ENCODE data around the gene CALCR. TPM values are rescaled to one million over a fixed set of nuclear protein-coding genes. Genes with fewer than 3 reads are reported as not detected.

CALCR gene
- total RNA-seq, 2 experiments from 2014 or later: not detected

DNA sequence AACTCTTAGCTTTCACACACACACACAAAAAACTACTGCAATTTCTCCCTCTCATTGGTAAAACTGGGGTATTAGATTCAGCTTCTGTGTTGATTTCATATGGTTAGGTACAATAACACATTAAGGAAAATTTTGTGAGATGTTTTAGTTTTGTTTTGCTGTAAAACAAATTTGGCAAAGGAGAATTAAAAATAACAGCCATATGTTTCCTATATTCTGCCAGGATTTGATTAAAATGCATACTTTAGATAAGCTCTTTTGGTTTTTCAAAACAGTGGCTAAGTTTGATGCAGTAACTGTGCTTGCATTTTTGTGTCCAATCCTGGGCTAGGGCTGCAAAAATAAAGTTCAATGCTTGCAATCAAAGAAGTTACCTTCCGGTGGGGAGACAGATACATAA is 126.3 kb downstream of the CALCR start:
- H3K27me3 Mint-ChIP-seq: peaks cover 6% of the 10 kb centered on the region
- ChIA-PET POLR2A (no interaction called here), CTCF (no interaction called here)
- no peaks in the 10 kb centered on the region for H3K36me3 Mint-ChIP-seq (ENCODE audit: low read depth)
- H3K4me3 Mint-ChIP-seq: no peak overlapping the region
- H3K27ac Mint-ChIP-seq: no peak overlapping the region
- TF ChIP-seq, protein P1, sequence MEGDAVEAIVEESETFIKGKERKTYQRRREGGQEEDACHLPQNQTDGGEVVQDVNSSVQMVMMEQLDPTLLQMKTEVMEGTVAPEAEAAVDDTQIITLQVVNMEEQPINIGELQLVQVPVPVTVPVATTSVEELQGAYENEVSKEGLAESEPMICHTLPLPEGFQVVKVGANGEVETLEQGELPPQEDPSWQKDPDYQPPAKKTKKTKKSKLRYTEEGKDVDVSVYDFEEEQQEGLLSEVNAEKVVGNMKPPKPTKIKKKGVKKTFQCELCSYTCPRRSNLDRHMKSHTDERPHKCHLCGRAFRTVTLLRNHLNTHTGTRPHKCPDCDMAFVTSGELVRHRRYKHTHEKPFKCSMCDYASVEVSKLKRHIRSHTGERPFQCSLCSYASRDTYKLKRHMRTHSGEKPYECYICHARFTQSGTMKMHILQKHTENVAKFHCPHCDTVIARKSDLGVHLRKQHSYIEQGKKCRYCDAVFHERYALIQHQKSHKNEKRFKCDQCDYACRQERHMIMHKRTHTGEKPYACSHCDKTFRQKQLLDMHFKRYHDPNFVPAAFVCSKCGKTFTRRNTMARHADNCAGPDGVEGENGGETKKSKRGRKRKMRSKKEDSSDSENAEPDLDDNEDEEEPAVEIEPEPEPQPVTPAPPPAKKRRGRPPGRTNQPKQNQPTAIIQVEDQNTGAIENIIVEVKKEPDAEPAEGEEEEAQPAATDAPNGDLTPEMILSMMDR (IDR thresholded peaks at IDR 0.05): no peak
- H3K4me1 Mint-ChIP-seq (ENCODE audit: low read depth): no peaks in the 10 kb centered on the region
- no peaks in the 10 kb centered on the region for H3K9me3 Mint-ChIP-seq
- no peak for DNase-seq
- intact Hi-C loops (cut with micrococcal nuclease): no loop called here
- ATAC-seq: no peak

DNA sequence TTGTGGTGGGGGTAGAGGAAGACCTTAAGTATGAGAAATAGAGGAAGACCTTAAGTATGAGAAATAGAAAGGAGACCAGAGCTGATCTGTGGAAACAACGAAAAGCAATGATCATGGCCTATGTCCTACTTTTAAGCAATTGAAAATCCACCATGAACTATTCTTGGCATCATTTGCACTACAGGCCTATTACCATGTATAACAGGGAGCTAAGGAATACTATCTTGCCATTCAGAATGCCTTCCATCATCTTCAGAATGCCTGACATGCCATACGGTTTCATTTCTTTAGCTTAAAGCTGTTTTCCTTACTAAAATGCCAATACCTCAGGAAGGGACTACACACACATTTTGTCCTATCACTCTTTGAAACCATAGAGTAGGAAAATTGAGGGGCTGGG is 127.0 kb downstream of the CALCR start:
- CTCF ChIA-PET: interaction anchor here (1.0 kb wide), 1 partner anchor 16 kb away, joined by 3 read pairs; no protein-coding TSS in a partner anchor
- no peaks in the 10 kb centered on the region for H3K9me3 Mint-ChIP-seq
- no peaks in the 10 kb centered on the region for H3K36me3 Mint-ChIP-seq (ENCODE audit: low read depth)
- POLR2A ChIA-PET: no interaction called here
- TF ChIP-seq, protein P1 (IDR thresholded peaks at IDR 0.05): no peak
- peaks cover 3% of the 10 kb centered on the region for H3K27me3 Mint-ChIP-seq
- no peak overlapping the region for H3K4me3 Mint-ChIP-seq
- DNase-seq (no peak), ATAC-seq (no peak)
- no peak overlapping the region for H3K27ac Mint-ChIP-seq
- H3K4me1 Mint-ChIP-seq (ENCODE audit: low read depth): no peaks in the 10 kb centered on the region
- intact Hi-C loops (cut with micrococcal nuclease): no loop called here

DNA sequence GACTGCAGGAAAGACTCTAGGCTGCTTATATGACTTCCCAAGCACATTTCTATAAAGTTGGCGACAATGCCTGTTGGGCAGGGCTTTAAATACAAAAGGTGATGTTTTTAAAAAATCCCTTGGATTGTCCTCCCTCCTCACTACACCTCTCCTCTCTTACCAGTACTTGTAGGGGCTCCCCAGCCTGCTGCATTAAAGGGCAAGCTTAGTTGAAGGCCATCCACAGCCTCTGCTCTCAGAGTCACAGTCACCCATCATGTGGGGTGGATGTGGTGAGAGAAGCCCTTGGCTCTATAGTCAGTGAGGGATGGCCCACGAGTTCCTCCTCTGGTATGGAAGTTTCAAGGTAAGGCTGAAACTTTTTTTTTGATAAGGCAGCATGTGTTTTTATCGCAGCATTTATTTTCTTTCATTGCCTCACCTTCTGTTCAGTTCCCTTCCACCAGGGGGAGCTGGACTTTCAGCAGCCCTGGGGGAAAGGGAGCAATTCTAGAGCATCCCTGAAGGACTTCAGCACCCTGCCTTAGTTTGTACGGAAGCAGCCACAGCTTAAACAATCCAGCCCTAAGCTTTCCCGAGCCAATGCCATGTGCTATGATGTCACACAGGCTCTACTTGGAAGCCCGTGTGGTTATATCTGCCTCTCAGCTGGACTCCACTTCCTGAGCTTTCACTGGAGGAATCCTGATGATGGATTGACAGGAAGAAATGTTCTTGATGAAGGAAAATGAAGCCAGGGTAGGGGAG is 131.9 kb downstream of the CALCR start:
- Mint-ChIP-seq H3K27me3 (peaks cover 1% of the 10 kb centered on the region), H3K4me3 (no peak overlapping the region), H3K4me1 (ENCODE audit: low read depth) (no peaks in the 10 kb centered on the region), H3K36me3 (ENCODE audit: low read depth) (no peaks in the 10 kb centered on the region), H3K9me3 (no peaks in the 10 kb centered on the region), H3K27ac (no peak overlapping the region)
- TF ChIP-seq, protein P1 (IDR thresholded peaks at IDR 0.05): peak; percentile 69
- intact Hi-C loops (cut with micrococcal nuclease): no loop called here
- ChIA-PET POLR2A (no interaction called here), CTCF (interaction anchor here (0.8 to 2.2 kb wide), 21 partner anchors 9 to 799 kb away, joined by 3 to 13 read pairs (median 4); no protein-coding TSS in a partner anchor)
- DNase-seq: peak; percentile 54
- peak; percentile 66 for ATAC-seq

DNA sequence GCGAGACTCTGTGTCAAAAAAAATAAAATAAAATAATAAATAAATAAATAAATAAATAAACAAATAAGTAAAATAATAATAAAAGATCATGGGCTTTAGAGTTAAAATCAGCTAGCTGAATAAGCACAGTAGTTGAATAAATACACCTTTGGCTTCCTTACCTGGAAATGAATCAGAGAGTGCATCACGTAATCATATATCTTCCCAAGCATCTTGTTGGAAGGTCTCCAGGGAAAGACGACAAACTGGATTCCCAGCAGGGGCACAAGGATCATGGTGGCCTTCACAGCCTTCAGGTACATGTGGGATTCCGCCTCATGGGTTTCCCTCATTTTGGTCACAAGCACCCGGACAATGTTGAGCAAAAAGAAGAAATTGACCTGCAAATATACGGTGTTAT is 138.7 kb downstream of the CALCR start:
- no peak overlapping the region for H3K4me3 Mint-ChIP-seq
- H3K27ac Mint-ChIP-seq: no peak overlapping the region
- H3K4me1 Mint-ChIP-seq (ENCODE audit: low read depth): peaks cover 12% of the 10 kb centered on the region
- no peaks in the 10 kb centered on the region for H3K27me3 Mint-ChIP-seq
- H3K9me3 Mint-ChIP-seq: no peaks in the 10 kb centered on the region
- no peak for DNase-seq
- no peak for ATAC-seq
- POLR2A ChIA-PET: no interaction called here
- CTCF ChIA-PET: interaction anchor here (0.9 kb wide), 1 partner anchor 115 kb away, joined by 3 read pairs; no protein-coding TSS in a partner anchor
- intact Hi-C loops (cut with micrococcal nuclease): no loop called here
- TF ChIP-seq, protein P1 (IDR thresholded peaks at IDR 0.05): no peak
- no peaks in the 10 kb centered on the region for H3K36me3 Mint-ChIP-seq (ENCODE audit: low read depth)

DNA sequence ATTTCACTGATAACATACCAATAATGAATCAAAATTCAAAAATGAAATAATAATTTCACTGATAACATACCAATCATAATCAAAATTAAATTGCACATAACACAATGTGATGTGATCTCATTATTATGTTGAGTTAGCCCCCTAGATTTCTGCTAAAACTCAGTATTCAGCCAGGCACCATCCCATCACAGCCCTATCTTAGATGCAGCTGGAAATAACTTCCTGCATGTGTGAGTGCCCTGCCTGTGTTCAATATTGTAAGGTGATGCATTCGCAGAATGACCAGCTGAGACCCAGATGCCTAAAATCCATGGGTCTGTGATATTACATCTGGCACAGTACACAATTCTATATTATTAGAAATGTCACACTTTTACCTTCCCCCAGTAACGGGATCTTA is 142.4 kb downstream of the CALCR start:
- no peaks in the 10 kb centered on the region for H3K9me3 Mint-ChIP-seq
- no peak overlapping the region for H3K4me3 Mint-ChIP-seq
- H3K27me3 Mint-ChIP-seq: no peaks in the 10 kb centered on the region
- intact Hi-C loops (cut with micrococcal nuclease): no loop called here
- DNase-seq: no peak
- no peak for ATAC-seq
- ChIA-PET POLR2A (no interaction called here), CTCF (interaction anchor here (1.0 to 1.3 kb wide), 2 partner anchors 9 to 15 kb away, joined by 3 read pairs; no protein-coding TSS in a partner anchor)
- no peaks in the 10 kb centered on the region for H3K36me3 Mint-ChIP-seq (ENCODE audit: low read depth)
- TF ChIP-seq, protein P1 (IDR thresholded peaks at IDR 0.05): no peak
- no peak overlapping the region for H3K27ac Mint-ChIP-seq
- peaks cover 24% of the 10 kb centered on the region for H3K4me1 Mint-ChIP-seq (ENCODE audit: low read depth)
